ENCODE measurements around the gene NOL6. TPM values are rescaled to one million over a fixed set of nuclear protein-coding genes. Genes with fewer than 3 reads are reported as not detected.

The NOL6 gene
- total and polyA plus RNA-seq, 2 of the 8 experiments (the other 6 are each of a cell fraction or from before 2014, with no cell fraction given): 44.0 to 55.0 TPM

DNA sequence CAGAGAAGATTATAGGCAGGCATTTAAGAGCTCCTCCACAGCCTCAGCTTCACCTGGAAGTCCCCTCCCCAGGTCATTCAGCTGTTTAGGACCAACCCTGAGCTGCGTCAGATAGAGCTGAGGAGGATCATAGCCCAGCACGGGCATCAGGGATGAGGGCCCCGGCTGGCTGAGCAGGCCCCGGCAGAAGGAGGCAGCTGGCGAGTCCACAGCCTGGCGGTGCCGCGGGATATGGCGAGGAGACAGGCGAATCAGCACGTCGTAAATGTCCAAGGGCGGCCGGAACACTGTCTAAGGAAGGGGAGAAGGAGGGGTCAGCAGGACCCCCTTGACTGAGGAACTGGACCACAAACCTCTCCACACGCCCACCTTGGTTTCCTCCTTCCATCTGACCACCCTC is 10.6 kb downstream of the NOL6 start:
- Histone ChIP-seq H3K9ac (replicated peaks in 1 of 4; ENCODE audit: extremely low read depth in 1 of 4, low read depth in 3 of 4, low read length in 3 of 4) (no peak overlapping the region), H4K5ac (ENCODE audit: insufficient read length, low read depth, low read length) (no peak overlapping the region), H4K91ac (replicated peaks; ENCODE audit: insufficient read length, low read length) (no peak overlapping the region), H4K20me1 (replicated peaks in 1 of 2; ENCODE audit: control insufficient read depth in 1 of 2, insufficient read depth in 2 of 2, low read length in 2 of 2) (peaks cover 2 to 20% of the 10 kb centered on the region in 2 experiments), H3K4me1 (replicated peaks in 1 of 4; ENCODE audit: control insufficient read depth in 3 of 4, insufficient read depth in 4 of 4, low read length in 3 of 4) (no peaks in the 10 kb centered on the region), H3K79me2 (ENCODE audit: control insufficient read depth in 1 of 2, insufficient read depth in 2 of 2, low read length in 2 of 2) (no peaks in the 10 kb centered on the region), H3K9me3 (ENCODE audit: insufficient read depth in 2 of 2, low read depth in 1 of 2, low read length in 1 of 2) (no peaks in the 10 kb centered on the region), H3K27ac (ENCODE audit: low read depth, low read length) (no peak overlapping the region), H3K27me3 (replicated peaks in 1 of 4; ENCODE audit: control insufficient read depth in 3 of 4, extremely low read depth in 1 of 4, insufficient read depth in 3 of 4, low read length in 3 of 4) (no peaks in the 10 kb centered on the region), H4K8ac (ENCODE audit: extremely low read depth, insufficient read depth, low read length) (no peak overlapping the region; the same call in 1 of the 2 replicates), H3K79me1 (ENCODE audit: low read depth, low read length) (no peaks in the 10 kb centered on the region), H3K4me3 (ENCODE audit: extremely low read depth in 1 of 4, insufficient read depth in 2 of 4, low read depth in 3 of 4, low read length in 4 of 4) (no peak overlapping the region), H2BK120ac (replicated peaks; ENCODE audit: low read depth, low read length) (no peak overlapping the region), H2BK20ac (ENCODE audit: low read length) (no peak overlapping the region), H3K36me3 (ENCODE audit: control insufficient read depth in 2 of 4, insufficient read depth in 4 of 4, low read length in 3 of 4) (peaks cover 41 to 57% (median 54%) of the 10 kb centered on the region in 4 experiments), H3K23me2 (ENCODE audit: low read depth, low read length) (0 out of 2 replicates have a peak, but pooled peaks cover 1% of the 10 kb centered on the region), H3K18ac (ENCODE audit: extremely low read depth, low read length) (no peak overlapping the region), H2BK12ac (ENCODE audit: low read depth, low read length) (no peak overlapping the region), H3K14ac (ENCODE audit: insufficient read length) (no peak overlapping the region), H3K23ac (ENCODE audit: insufficient read length) (no peak overlapping the region), H2BK5ac (ENCODE audit: low read depth, low read length) (no peak overlapping the region), H3K4ac (replicated peaks; ENCODE audit: insufficient read length, low read depth, low read length) (no peak overlapping the region), H2AK5ac (ENCODE audit: low read depth, low read length) (no peak overlapping the region), H3K56ac (replicated peaks; ENCODE audit: insufficient read length, low read depth, low read length) (no peak overlapping the region), H3K4me2 (ENCODE audit: insufficient read depth in 1 of 2, low read depth in 2 of 2, low read length in 2 of 2) (no peak overlapping the region), H2BK15ac (ENCODE audit: low read length) (no peak overlapping the region), H2AFZ (ENCODE audit: low read length) (no peak overlapping the region)
- TF ChIP-seq SRF (IDR thresholded peaks at IDR 0.05; ENCODE audit: low read depth, low read length): no peak
- TF ChIP-seq BRCA1 (IDR thresholded peaks at IDR 0.05; ENCODE audit: low read depth, low read length): no peak
- no peak for TF ChIP-seq KDM1A (IDR thresholded peaks at IDR 0.05; ENCODE audit: borderline replicate concordance, low read length)
- TF ChIP-seq POLR2A (IDR thresholded peaks at IDR 0.05; ENCODE audit: control extremely low read depth in 1 of 2, low read depth in 2 of 2, low read length in 2 of 2): no peak
- no peak for TF ChIP-seq SIRT6 (IDR thresholded peaks at IDR 0.05; ENCODE audit: low read length)
- FAIRE-seq (no peak), DNase-seq (ENCODE audit: low read depth in 1 of 2, low spot score in 2 of 2) (no peak)
- ChIA-PET CTCF (ENCODE audit: partially characterized antibody) (interaction anchor here (0.9 to 21.6 kb wide), 8 partner anchors 4 to 87 kb away, joined by 3 to 358 read pairs (median 58); partner anchors contain the start of genes AQP3, AQP7 and NOL6), POLR2A (ENCODE audit: partially characterized antibody) (interaction anchor here (0.9 to 5.8 kb wide), 3 partner anchors 10 to 28 kb away, joined by 3 to 34 read pairs (median 9); partner anchors contain the start of gene NOL6)
- 88% methylated on average over 14 of the region's 15 CpGs; no CpG with 5 or more reads in 1 of the 2 experiments for WGBS, 2 experiments (ENCODE audit: extremely low coverage in 1 of 2, insufficient coverage in 1 of 2, insufficient read length in 1 of 2, insufficient replicate concordance in 2 of 2, low coverage in 1 of 2, low lambda C conversion rate in 2 of 2, missing lambda C conversion rate in 1 of 2)
